ENCODE measurements around the gene KCNIP1.

GRCh38 chr5:170518277-170518676, 14.5 kb downstream of the KCNIP1 start:
- TF ChIP-seq, protein P1, sequence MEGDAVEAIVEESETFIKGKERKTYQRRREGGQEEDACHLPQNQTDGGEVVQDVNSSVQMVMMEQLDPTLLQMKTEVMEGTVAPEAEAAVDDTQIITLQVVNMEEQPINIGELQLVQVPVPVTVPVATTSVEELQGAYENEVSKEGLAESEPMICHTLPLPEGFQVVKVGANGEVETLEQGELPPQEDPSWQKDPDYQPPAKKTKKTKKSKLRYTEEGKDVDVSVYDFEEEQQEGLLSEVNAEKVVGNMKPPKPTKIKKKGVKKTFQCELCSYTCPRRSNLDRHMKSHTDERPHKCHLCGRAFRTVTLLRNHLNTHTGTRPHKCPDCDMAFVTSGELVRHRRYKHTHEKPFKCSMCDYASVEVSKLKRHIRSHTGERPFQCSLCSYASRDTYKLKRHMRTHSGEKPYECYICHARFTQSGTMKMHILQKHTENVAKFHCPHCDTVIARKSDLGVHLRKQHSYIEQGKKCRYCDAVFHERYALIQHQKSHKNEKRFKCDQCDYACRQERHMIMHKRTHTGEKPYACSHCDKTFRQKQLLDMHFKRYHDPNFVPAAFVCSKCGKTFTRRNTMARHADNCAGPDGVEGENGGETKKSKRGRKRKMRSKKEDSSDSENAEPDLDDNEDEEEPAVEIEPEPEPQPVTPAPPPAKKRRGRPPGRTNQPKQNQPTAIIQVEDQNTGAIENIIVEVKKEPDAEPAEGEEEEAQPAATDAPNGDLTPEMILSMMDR (IDR thresholded peaks at IDR 0.05), result no peak
- no peak for TF ChIP-seq POLR2A (IDR thresholded peaks at IDR 0.05)
